Endodermal cell (in vitro differentiated cells): ENCODE measurements around the gene ADCY10. TPM values are rescaled to one million over a fixed set of nuclear protein-coding genes. Genes with fewer than 3 reads are reported as not detected.

Source experiments
- DNase-seq: peaks from one replicate; pipeline ENCODE4 v3.0.0-alpha.2; 2017
- H3K27ac ChIP-seq: 2 replicates; pipeline ENCODE4 v1.5.1; 2013; ENCODE audit warnings: mild to moderate bottlenecking, low read depth, low read length, moderate library complexity
- H3K27me3 ChIP-seq: 2 replicates; pipeline ENCODE4 v1.6.1; 2013; ENCODE audit warnings: mild to moderate bottlenecking, low read length, moderate library complexity; ENCODE audit not compliant: insufficient read depth, control insufficient read depth, poor library complexity, severe bottlenecking
- H3K36me3 ChIP-seq: 2 replicates; pipeline ENCODE4 v1.7.0; 2013; ENCODE audit warnings: mild to moderate bottlenecking, low read length, moderate library complexity; ENCODE audit not compliant: control insufficient read depth, insufficient read depth
- H3K4me1 ChIP-seq: one replicate; pipeline ENCODE4 v1.7.0; 2013; ENCODE audit warnings: low read length; ENCODE audit not compliant: control insufficient read depth, insufficient read depth
- H3K4me3 ChIP-seq: 2 replicates; pipeline ENCODE4 v1.5.1; 2013; ENCODE audit warnings: mild to moderate bottlenecking, low read length, moderate library complexity
- H3K9ac ChIP-seq: 2 replicates; pipeline ENCODE4 v1.6.1; 2013; ENCODE audit warnings: mild to moderate bottlenecking, low read length, moderate library complexity; ENCODE audit not compliant: poor library complexity, severe bottlenecking; ENCODE audit errors: extremely low read depth
- H3K9me3 ChIP-seq: 2 replicates; pipeline ENCODE4 v1.6.1; 2013; ENCODE audit warnings: mild to moderate bottlenecking, low read length, moderate library complexity; ENCODE audit not compliant: control insufficient read depth
- H3K27ac Mint-ChIP-seq: 2 replicates; pipeline ENCODE4 v1.8.0; 2020; ENCODE audit warnings: mixed read lengths
- H3K27me3 Mint-ChIP-seq: 2 replicates; pipeline ENCODE4 v1.8.0; 2021; ENCODE audit warnings: mild to moderate bottlenecking, mixed read lengths; ENCODE audit not compliant: insufficient read depth
- H3K36me3 Mint-ChIP-seq: 2 replicates; pipeline ENCODE4 v1.8.0; 2020; ENCODE audit warnings: low read depth, mixed read lengths
- H3K4me1 Mint-ChIP-seq: 2 replicates; pipeline ENCODE4 v1.8.0; 2020; ENCODE audit warnings: mixed read lengths
- H3K4me3 Mint-ChIP-seq: 2 replicates; pipeline ENCODE4 v1.8.0; 2020; ENCODE audit warnings: mild to moderate bottlenecking, moderate library complexity, mixed read lengths
- H3K9me3 Mint-ChIP-seq: 2 replicates; pipeline ENCODE4 v1.8.0; 2020; ENCODE audit warnings: mild to moderate bottlenecking, mixed read lengths
- WGBS, 2 experiments: methylation state at CpG; one replicate each; pipeline versions ENCODE4 v1.1.5 to v1.1.7; 2013; ENCODE audit warnings: missing lambda C conversion rate in 2 of 2, mixed read lengths in 1 of 2; ENCODE audit not compliant: insufficient coverage in 1 of 2, insufficient read length in 1 of 2; 5-methylcytosine and 5-hydroxymethylcytosine counted together
- total RNA-seq, 2 donors: library from RNA; stranded (reverse); fragmentation: NEBNext Ultra II Directional in 1 of 2; extraction: Animal tissue kit (Norgen Biotek cat#: 25700) in 1 of 2; gene quantifications; 2 replicates in 1 of 2; 3 replicates in 1 of 2; pipeline ENCODE4 v1.2.1, GENCODE V29; 2021
- TF ChIP-seq, protein P1 (sequence below): fragments of 200-600 bp; sonication (generic); conservative IDR thresholded peaks from 2 replicates; pipeline ENCODE4 v1.5.0; 2021; ENCODE audit warnings: antibody characterized with exemption, mild to moderate bottlenecking

ADCY10 gene
- total RNA-seq, 2 donors from 2014 or later, result 0.13 TPM; not detected in 1

DNA sequence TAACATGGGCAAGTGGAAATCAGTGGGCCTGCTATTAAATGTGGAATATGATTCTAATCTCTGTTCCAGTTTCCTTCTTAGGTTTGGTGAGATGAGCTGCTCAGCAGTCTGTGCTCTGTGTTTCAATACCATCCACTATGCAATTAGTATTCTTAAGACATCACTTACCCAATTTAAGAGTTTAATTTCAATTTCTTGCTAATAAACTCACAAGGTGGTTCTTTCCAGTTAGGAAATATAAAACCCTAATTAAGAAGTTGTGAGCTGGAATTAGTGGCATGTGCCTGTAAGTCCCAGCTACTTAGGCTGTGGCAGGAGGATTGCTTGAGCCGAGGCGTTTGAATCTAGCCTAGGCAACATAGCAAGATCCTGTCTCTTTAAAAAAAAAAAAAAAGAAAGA lies 140.4 kb downstream of the ADCY10 start:
- no peaks in the 10 kb centered on the region for H3K4me1 ChIP-seq
- H3K4me3 Mint-ChIP-seq, result no peak overlapping the region
- H3K36me3 ChIP-seq, result peaks cover 68% of the 10 kb centered on the region
- peaks cover 82% of the 10 kb centered on the region for H3K36me3 Mint-ChIP-seq
- H3K4me1 Mint-ChIP-seq, result peaks cover 24% of the 10 kb centered on the region
- TF ChIP-seq, protein P1, sequence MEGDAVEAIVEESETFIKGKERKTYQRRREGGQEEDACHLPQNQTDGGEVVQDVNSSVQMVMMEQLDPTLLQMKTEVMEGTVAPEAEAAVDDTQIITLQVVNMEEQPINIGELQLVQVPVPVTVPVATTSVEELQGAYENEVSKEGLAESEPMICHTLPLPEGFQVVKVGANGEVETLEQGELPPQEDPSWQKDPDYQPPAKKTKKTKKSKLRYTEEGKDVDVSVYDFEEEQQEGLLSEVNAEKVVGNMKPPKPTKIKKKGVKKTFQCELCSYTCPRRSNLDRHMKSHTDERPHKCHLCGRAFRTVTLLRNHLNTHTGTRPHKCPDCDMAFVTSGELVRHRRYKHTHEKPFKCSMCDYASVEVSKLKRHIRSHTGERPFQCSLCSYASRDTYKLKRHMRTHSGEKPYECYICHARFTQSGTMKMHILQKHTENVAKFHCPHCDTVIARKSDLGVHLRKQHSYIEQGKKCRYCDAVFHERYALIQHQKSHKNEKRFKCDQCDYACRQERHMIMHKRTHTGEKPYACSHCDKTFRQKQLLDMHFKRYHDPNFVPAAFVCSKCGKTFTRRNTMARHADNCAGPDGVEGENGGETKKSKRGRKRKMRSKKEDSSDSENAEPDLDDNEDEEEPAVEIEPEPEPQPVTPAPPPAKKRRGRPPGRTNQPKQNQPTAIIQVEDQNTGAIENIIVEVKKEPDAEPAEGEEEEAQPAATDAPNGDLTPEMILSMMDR, result no peak
- no peak overlapping the region for H3K9ac ChIP-seq
- no peak overlapping the region for H3K4me3 ChIP-seq
- WGBS, 2 experiments, result 83% methylated on average over 2 of the region's 2 CpGs; no CpG with 5 or more reads in 1 of the 2 experiments
- peaks cover 3% of the 10 kb centered on the region for H3K27me3 Mint-ChIP-seq
- H3K9me3 Mint-ChIP-seq, result peaks cover 6% of the 10 kb centered on the region
- no peak for DNase-seq
- no peak overlapping the region for H3K27ac Mint-ChIP-seq
- peaks cover 8% of the 10 kb centered on the region for H3K9me3 ChIP-seq
- H3K27me3 ChIP-seq, result no peaks in the 10 kb centered on the region
- H3K27ac ChIP-seq, result no peak overlapping the region

DNA sequence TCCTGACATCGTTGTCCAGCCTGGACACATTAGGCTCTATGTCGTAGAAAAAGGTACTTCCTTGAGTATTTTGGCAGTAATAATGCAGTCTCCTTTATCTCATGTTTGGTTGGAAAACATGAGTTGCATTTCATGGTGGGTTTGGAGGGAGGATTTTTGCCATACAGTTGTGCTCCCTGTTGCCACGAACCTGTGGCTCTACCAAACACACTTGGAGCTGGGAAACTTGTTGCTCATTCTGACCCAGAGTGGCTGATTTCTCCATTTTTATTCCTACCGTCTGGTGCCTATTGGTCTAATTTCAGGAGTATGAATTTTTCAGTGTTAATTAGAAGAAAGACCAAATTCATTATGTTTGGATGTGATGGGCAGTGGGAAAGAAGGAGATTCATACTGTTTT lies 141.5 kb downstream of the ADCY10 start:
- Mint-ChIP-seq H3K4me1 (peaks cover 25% of the 10 kb centered on the region), H3K4me3 (no peak overlapping the region), H3K9me3 (peaks cover 6% of the 10 kb centered on the region), H3K36me3 (peaks cover 82% of the 10 kb centered on the region), H3K27me3 (peaks cover 4% of the 10 kb centered on the region), H3K27ac (no peak overlapping the region)
- H3K4me3 ChIP-seq, result no peak overlapping the region
- 94 to 100% methylated on average over 2 to 4 of the region's 4 CpGs for WGBS, 2 experiments
- no peaks in the 10 kb centered on the region for H3K27me3 ChIP-seq
- no peaks in the 10 kb centered on the region for H3K4me1 ChIP-seq
- H3K36me3 ChIP-seq, result peaks cover 68% of the 10 kb centered on the region
- no peak for DNase-seq
- no peak overlapping the region for H3K27ac ChIP-seq
- H3K9me3 ChIP-seq, result peaks cover 8% of the 10 kb centered on the region
- TF ChIP-seq, protein P1, result no peak
- no peak overlapping the region for H3K9ac ChIP-seq

DNA sequence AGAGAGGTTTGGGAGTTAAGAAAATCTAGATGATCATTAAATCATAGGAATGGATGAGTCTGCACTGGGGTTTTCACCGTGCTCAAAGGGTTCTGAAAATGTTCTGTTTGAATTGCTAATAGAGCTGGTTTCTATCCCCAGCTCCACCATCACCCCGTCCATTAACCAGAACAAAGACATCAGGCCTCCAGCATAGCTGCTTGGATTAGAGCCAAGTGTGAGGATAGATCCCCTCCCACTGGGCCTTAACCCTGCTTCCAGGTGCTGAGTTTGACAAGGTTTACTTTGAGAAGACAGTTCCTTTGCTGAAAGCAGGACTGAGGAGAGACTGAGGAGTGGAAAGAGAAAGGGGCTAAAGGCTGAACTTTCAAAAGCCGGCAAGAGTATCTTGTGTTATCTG lies 143.8 kb downstream of the ADCY10 start:
- TF ChIP-seq, protein P1, result no peak
- H3K27me3 ChIP-seq, result no peaks in the 10 kb centered on the region
- no peaks in the 10 kb centered on the region for H3K4me1 ChIP-seq
- H3K9me3 Mint-ChIP-seq, result peaks cover 6% of the 10 kb centered on the region
- H3K27ac ChIP-seq, result no peak overlapping the region
- peaks cover 8% of the 10 kb centered on the region for H3K9me3 ChIP-seq
- H3K4me3 ChIP-seq, result no peak overlapping the region
- peak; percentile 79 for DNase-seq
- H3K27ac Mint-ChIP-seq, result no peak overlapping the region
- no peak overlapping the region for H3K4me3 Mint-ChIP-seq
- peaks cover 34% of the 10 kb centered on the region for H3K4me1 Mint-ChIP-seq
- H3K36me3 Mint-ChIP-seq, result peaks cover 70% of the 10 kb centered on the region
- H3K36me3 ChIP-seq, result peaks cover 61% of the 10 kb centered on the region
- WGBS, 2 experiments, result 18 to 45% methylated on average over 2 to 3 of the region's 3 CpGs
- no peak overlapping the region for H3K9ac ChIP-seq
- H3K27me3 Mint-ChIP-seq, result peaks cover 4% of the 10 kb centered on the region
